ENCODE results near the gene DNASE1. TPM values are rescaled to one million over a fixed set of nuclear protein-coding genes. Genes with fewer than 3 reads are reported as not detected.

DNASE1 gene
- total and polyA plus RNA-seq, 9 of the 15 experiments (the other 6 are each of a cell fraction or from before 2014, with no cell fraction given): 0.53 to 10.1 (median 5.9) TPM

- no peak for TF ChIP-seq CEBPZ (IDR thresholded peaks at IDR 0.05; ENCODE audit: borderline replicate concordance, low read depth, low read length)
- TF ChIP-seq, protein P1, sequence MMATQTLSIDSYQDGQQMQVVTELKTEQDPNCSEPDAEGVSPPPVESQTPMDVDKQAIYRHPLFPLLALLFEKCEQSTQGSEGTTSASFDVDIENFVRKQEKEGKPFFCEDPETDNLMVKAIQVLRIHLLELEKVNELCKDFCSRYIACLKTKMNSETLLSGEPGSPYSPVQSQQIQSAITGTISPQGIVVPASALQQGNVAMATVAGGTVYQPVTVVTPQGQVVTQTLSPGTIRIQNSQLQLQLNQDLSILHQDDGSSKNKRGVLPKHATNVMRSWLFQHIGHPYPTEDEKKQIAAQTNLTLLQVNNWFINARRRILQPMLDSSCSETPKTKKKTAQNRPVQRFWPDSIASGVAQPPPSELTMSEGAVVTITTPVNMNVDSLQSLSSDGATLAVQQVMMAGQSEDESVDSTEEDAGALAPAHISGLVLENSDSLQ (IDR thresholded peaks at IDR 0.05): peak; percentile 73; the same call in 1 of the 2 replicates
- peak; percentile 76 for TF ChIP-seq MEIS2 (IDR thresholded peaks at IDR 0.05; ENCODE audit: partially characterized antibody)
- TF ChIP-seq ZNF316 (IDR thresholded peaks at IDR 0.05): no peak
- TF ChIP-seq NR2C2 (CRISPR knock-in tag; IDR thresholded peaks at IDR 0.05): no peak
- no peak for TF ChIP-seq NR2C2 (tag; IDR thresholded peaks at IDR 0.05)
Measured at GRCh38 chr16:3659251-3659650, 4.8 kb downstream of the DNASE1 start (continued).

DNA sequence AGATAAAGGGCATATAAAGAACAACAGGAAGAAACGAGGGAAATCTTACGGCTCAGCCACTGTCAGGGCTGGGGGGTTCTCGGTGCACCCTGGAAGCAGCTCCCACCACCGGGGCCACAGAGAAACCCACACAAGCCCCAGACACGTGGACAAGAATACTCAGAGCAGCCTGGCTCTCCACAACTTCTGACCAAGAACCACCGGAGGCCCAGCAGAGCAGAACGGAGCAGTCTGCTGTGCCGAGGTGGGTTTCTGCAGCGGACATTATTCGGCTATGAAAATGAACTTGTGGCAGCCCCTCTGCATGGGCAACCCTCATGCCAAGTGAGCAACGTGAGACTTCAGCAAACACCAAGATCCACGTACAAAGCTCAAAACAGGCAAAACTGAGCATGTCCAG, 6.8 kb downstream of the DNASE1 start:
- Histone ChIP-seq H2AFZ (ENCODE audit: low read depth, low read length) (no peak overlapping the region), H3K4me3 (no peak overlapping the region), H3K79me2 (ENCODE audit: control insufficient read depth, insufficient read depth, low read length) (no peaks in the 10 kb centered on the region), H3K4me2 (ENCODE audit: insufficient read depth, low read length) (no peak overlapping the region), H3K27me3 (ENCODE audit: control insufficient read depth in 2 of 2, insufficient read depth in 2 of 2, low read length in 2 of 2) (no peaks in the 10 kb centered on the region), H3K9me1 (ENCODE audit: control insufficient read depth, insufficient read depth, low read length) (no peaks in the 10 kb centered on the region), H4K20me1 (replicated peaks; ENCODE audit: control insufficient read depth, insufficient read depth, low read length) (no peaks in the 10 kb centered on the region), H3K36me3 (ENCODE audit: control insufficient read depth, insufficient read depth, low read length) (peaks cover 99% of the 10 kb centered on the region; the same call in 2 of the 3 replicates), H3K4me1 (replicated peaks in 1 of 2; ENCODE audit: control insufficient read depth in 2 of 2, insufficient read depth in 2 of 2, low read length in 2 of 2) (peaks cover 0 to 8% of the 10 kb centered on the region in 2 experiments; a peak in 2 of 5 replicates), H3K9ac (ENCODE audit: insufficient read depth in 1 of 2, low read depth in 2 of 2, low read length in 2 of 2) (no peak overlapping the region), H3K9me3 (replicated peaks; ENCODE audit: control insufficient read depth, insufficient read depth, low read depth, low read length) (no peaks in the 10 kb centered on the region), H3K27ac (ENCODE audit: extremely low read depth, low read depth, low read length) (no peak overlapping the region)
- POLR2A ChIA-PET: interaction anchor here (1.1 kb wide), 2 partner anchors 10 to 11 kb away, joined by 4 to 8 read pairs; no protein-coding TSS in a partner anchor
- FAIRE-seq (no peak), DNase-seq (ENCODE audit: extremely low read depth in 1 of 4, low spot score in 3 of 4) (no peak), ATAC-seq (no peak)
- CTCF ChIA-PET (ENCODE audit: low intra/inter-chr PET ratio): no interaction called here
- in situ Hi-C loops (cut with MboI): no loop called here
- no TSS peak for BruUV-seq (replicated peaks)
- intact Hi-C loops (cut with micrococcal nuclease): no loop called here
- 93% methylated on average over 11 of the region's 12 CpGs for WGBS (ENCODE audit: insufficient coverage, low coverage, missing lambda C conversion rate)
- TF ChIP-seq E2F4 (CRISPR knock-in tag; IDR thresholded peaks at IDR 0.05; ENCODE audit: low read depth) (no peak), ZNF277 (CRISPR knock-in tag; IDR thresholded peaks at IDR 0.05; ENCODE audit: borderline replicate concordance) (no peak), BCOR (IDR thresholded peaks at IDR 0.05) (no peak), MTA1 (IDR thresholded peaks at IDR 0.05; ENCODE audit: borderline replicate concordance) (no peak), ARNT (IDR thresholded peaks at IDR 0.05) (no peak), PPARD (CRISPR knock-in tag; IDR thresholded peaks at IDR 0.05) (no peak), RBM25 (IDR thresholded peaks at IDR 0.05; ENCODE audit: low read depth, low read length, severe bottlenecking) (no peak)
- TF ChIP-seq, protein P2, sequence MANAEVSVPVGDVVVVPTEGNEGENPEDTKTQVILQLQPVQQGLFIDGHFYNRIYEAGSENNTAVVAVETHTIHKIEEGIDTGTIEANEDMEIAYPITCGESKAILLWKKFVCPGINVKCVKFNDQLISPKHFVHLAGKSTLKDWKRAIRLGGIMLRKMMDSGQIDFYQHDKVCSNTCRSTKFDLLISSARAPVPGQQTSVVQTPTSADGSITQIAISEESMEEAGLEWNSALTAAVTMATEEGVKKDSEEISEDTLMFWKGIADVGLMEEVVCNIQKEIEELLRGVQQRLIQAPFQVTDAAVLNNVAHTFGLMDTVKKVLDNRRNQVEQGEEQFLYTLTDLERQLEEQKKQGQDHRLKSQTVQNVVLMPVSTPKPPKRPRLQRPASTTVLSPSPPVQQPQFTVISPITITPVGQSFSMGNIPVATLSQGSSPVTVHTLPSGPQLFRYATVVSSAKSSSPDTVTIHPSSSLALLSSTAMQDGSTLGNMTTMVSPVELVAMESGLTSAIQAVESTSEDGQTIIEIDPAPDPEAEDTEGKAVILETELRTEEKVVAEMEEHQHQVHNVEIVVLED (CRISPR knock-in tag; IDR thresholded peaks at IDR 0.05): no peak
